Heart left ventricle (tissue), 16 donors: ENCODE data around the gene TP53TG5. TPM values are rescaled to one million over a fixed set of nuclear protein-coding genes. Genes with fewer than 3 reads are reported as not detected.

Experiments used
- ATAC-seq, 4 donors: fragments of 200-7000 bp; cut with Tn5 transposase; one replicate each; pipeline ENCODE4 v1.9.1; 2020 to 2022; ENCODE audit warnings: moderate library complexity in 4 of 4, mild to moderate bottlenecking in 3 of 4, moderate number of reproducible peaks in 1 of 4
- DNase-seq, 5 donors: peaks; one replicate each; pipeline ENCODE4 v3.0.0-alpha.2; 2020
- H3K27ac ChIP-seq, 12 donors: fragments of 200-600 bp; sonication (generic) in 4 of 12; one replicate each; pipeline versions ENCODE4 v1.5.0 to v1.8.0; 2016 to 2022; ENCODE audit warnings: mild to moderate bottlenecking in 2 of 12
- H3K27me3 ChIP-seq, 9 donors: fragments of 200-600 bp; sonication (generic) in 2 of 9; one replicate each; pipeline versions ENCODE4 v1.5.1 to v1.8.0; 2016 to 2022; ENCODE audit warnings: mild to moderate bottlenecking in 3 of 9
- H3K36me3 ChIP-seq, 9 donors: fragments of 200-600 bp; sonication (generic) in 2 of 9; one replicate each; pipeline versions ENCODE4 v1.5.0 to v1.8.0; 2018 to 2022; ENCODE audit warnings: mild to moderate bottlenecking in 2 of 9
- H3K4me1 ChIP-seq, 12 donors: fragments of 200-600 bp; sonication (generic) in 4 of 12; one replicate each; pipeline versions ENCODE4 v1.5.0 to v1.8.0; 2016 to 2022; ENCODE audit warnings: mild to moderate bottlenecking in 3 of 12
- H3K4me3 ChIP-seq, 12 donors: fragments of 200-600 bp; sonication (generic) in 4 of 12; one replicate each; pipeline versions ENCODE4 v1.5.0 to v1.8.0; 2017 to 2022; ENCODE audit warnings: mild to moderate bottlenecking in 9 of 12, moderate library complexity in 4 of 12
- H3K9me3 ChIP-seq, 12 donors: fragments of 200-600 bp; sonication (generic) in 4 of 12; one replicate each; pipeline versions ENCODE4 v1.5.0 to v1.8.0; 2016 to 2022; ENCODE audit warnings: mild to moderate bottlenecking in 1 of 12
- CTCF ChIP-seq, 12 donors: fragments of 200-600 bp; sonication (generic) in 4 of 12; IDR thresholded peaks; one replicate each; pipeline versions ENCODE4 v1.5.0 to v1.8.0; 2018 to 2022; ENCODE audit warnings: antibody characterized with exemption in 12 of 12, mild to moderate bottlenecking in 5 of 12
- POLR2A ChIP-seq, 2 donors: fragments of 450-650 bp; IDR thresholded peaks; one replicate each; pipeline ENCODE4 v1.6.1; 2017; ENCODE audit warnings: antibody characterized with exemption in 2 of 2, mild to moderate bottlenecking in 2 of 2, moderate library complexity in 2 of 2
- WGBS, 4 donors: extraction: QIAGEN DNeasy Blood & Tissue Kit in 2 of 4; methylation state at CpG; one replicate each; pipeline versions ENCODE4 v1.1.5 to v1.1.7; 2013 to 2018; 5-methylcytosine and 5-hydroxymethylcytosine counted together
- intact Hi-C, 10 donors: fragments of 100-400 bp; cut with DNase I; formaldehyde crosslinking; loops; one replicate each; pipeline versions ENCODE4 v1.11.1 to v1.14.2; 2022
- polyA plus RNA-seq, 2 donors: library from polyadenylated mRNA; stranded (reverse); fragments of 200-250 nt; gene quantifications; one replicate each; pipeline ENCODE4 v1.2.3, GENCODE V29; 2013
- total RNA-seq, 9 donors: library from RNA; depleted of rRNA in 2 of 9; stranded (reverse); fragments of >200 nt in 2 of 9; fragmentation: NEBNext Ultra II Directional in 3 of 9; extraction: Animal tissue kit (Norgen Biotek cat#: 25700) in 3 of 9; gene quantifications; one replicate each; pipeline versions ENCODE4 v1.1.0 to v1.2.4, GENCODE V29; 2016 to 2023
- donor health status: ischemic (EF 13 %, LVEDD 7.1; RV severe dilation, severe dysfunction).
- donor health status: healthy with polysubstance abuse.
- donor health status: DM: no; HTN: yes; CAD: no.
- donor health status: DM: no; HTN: no; CAD: no.
- donor health status: ischemic (EF 25% LVEDD 6.9; RV normal size, moderate dysfunction).
- donor health status: ischemic (EF 25% LVEDD 5.7; RV mildly dilated, moderate dysfunction).
- donor health status: healthy.
- donor health status: DM: yes; HTN: yes; CAD: no.
- donor health status: ischemic (EF 35%, LVEDD 5.7; RV mildly dilated, moderate dysfunction).
- donor health status: nonischemic (EF 11% LVEDD 7.7; RV severe dilation, severe dysfunction).
- donor health status: DM: yes; HTN: yes; CAD: no.
- donor health status: PGD.
- donor health status: ischemic (EF 29% LVEDD 5.4; RV normal size, mild dysfunction).
- donor health status: nonischemic (EF 23%, LVEDD 6.1; RV moderate dilation, normal function).

TP53TG5 gene
- total and polyA plus RNA-seq, 11 donors = 0.32 to 3.2 (median 0.76) TPM; not detected in 2

- H3K27me3 ChIP-seq = peaks cover 0 to 2% (median 0%) of the 10 kb centered on the region in 9 donors
- 42 to 52% (median 45%) methylated on average over 8 of the region's 8 CpGs for WGBS, 4 donors
- H3K36me3 ChIP-seq = peaks cover 0 to 45% (median 34%) of the 10 kb centered on the region in 9 donors
- intact Hi-C loops = loop anchor here in 1 of 10 donors (10.0 kb wide), 1 partner anchor 446 kb away; the partner anchor contains the start of genes STK4 and TOMM34
- H3K4me3 ChIP-seq = peak overlapping the region in 2 of 12 donors; percentile 8 to 83
- no peak for ATAC-seq
- no peaks in the 10 kb centered on the region for H3K9me3 ChIP-seq
- peaks cover 0 to 57% (median 36%) of the 10 kb centered on the region in 12 donors for H3K4me1 ChIP-seq
- no peak for TF ChIP-seq POLR2A (IDR thresholded peaks at IDR 0.05)
- TF ChIP-seq CTCF (IDR thresholded peaks at IDR 0.05) = no peak
- DNase-seq = no peak
- H3K27ac ChIP-seq = peak overlapping the region; percentile 42 to 100 (median 99)
Measured at GRCh38 chr20:45410887-45411286, 32.8 kb upstream of the TP53TG5 start.

DNA sequence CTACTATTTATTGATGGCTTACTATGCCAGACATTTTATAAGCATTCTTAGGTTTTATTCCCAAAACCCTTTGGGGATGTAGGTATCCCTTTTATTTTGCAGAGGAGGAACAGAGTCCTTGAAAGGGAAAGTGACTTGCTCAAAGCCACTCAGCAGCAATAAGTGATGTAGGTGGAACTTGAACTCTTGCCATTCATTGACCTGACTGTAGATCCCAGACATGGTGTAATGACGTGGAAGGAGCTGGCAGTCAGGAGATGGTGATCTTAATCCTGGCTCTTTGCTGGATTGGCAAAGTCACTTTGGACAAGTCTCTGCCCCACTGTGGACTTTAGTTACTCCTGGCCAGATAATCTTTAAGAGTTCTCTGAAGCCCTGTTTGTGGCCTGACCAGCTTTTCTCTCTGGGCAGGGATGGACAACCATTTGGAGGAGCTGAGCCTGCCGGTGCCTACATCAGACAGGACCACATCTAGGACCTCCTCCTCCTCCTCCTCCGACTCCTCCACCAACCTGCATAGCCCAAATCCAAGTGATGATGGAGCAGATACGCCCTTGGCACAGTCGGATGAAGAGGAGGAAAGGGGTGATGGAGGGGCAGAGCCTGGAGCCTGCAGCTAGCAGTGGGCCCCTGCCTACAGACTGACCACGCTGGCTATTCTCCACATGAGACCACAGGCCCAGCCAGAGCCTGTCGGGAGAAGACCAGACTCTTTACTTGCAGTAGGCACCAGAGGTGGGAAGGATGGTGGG is 31.6 kb upstream of the TP53TG5 start:
- ATAC-seq (peak in 1 of 4 donors; percentile 1), DNase-seq (peak in 1 of 5 donors; percentile 39)
- H3K9me3 ChIP-seq = no peaks in the 10 kb centered on the region
- peaks cover 0 to 56% (median 31%) of the 10 kb centered on the region in 12 donors for H3K4me1 ChIP-seq
- WGBS, 4 donors = 67 to 78% (median 73%) methylated on average over 7 of the region's 7 CpGs
- TF ChIP-seq CTCF (IDR thresholded peaks at IDR 0.05) (no peak), POLR2A (IDR thresholded peaks at IDR 0.05) (no peak)
- peaks cover 0 to 5% (median 0%) of the 10 kb centered on the region in 9 donors for H3K27me3 ChIP-seq
- H3K27ac ChIP-seq = peak overlapping the region in 11 of 12 donors; percentile 96 to 100 (median 99)
- peaks cover 0 to 45% (median 34%) of the 10 kb centered on the region in 9 donors for H3K36me3 ChIP-seq
- peak overlapping the region in 10 of 12 donors; percentile 69 to 98 (median 88) for H3K4me3 ChIP-seq
- intact Hi-C loops = loop anchor here in 5 of 10 donors (5.0 to 10.0 kb wide), 3 partner anchors 37 to 445 kb away; partner anchors contain the start of genes STK4 (in 1 of the 5) and TOMM34 (in 1 of the 5)

GRCh38 chr20:45408646-45409213 is 30.6 kb upstream of the TP53TG5 start:
- intact Hi-C loops = loop anchor here in 4 of 10 donors (5.0 kb wide), 2 partner anchors 36 to 66 kb away; no protein-coding TSS in a partner anchor

More at GRCh38 chr20:45408646-45409213, 30.6 kb upstream of the TP53TG5 start:
- Histone ChIP-seq H3K27ac (peak overlapping the region; percentile 86 to 100 (median 99)), H3K27me3 (peaks cover 0 to 5% (median 0%) of the 10 kb centered on the region in 9 donors), H3K4me1 (peaks cover 0 to 56% (median 31%) of the 10 kb centered on the region in 12 donors), H3K36me3 (peaks cover 0 to 45% (median 34%) of the 10 kb centered on the region in 9 donors), H3K9me3 (no peaks in the 10 kb centered on the region), H3K4me3 (peak overlapping the region; percentile 3 to 98 (median 84))
- 44 to 50% (median 44%) methylated on average over 7 of the region's 7 CpGs for WGBS, 4 donors
- ATAC-seq (no peak), DNase-seq (peak in 2 of 5 donors; percentile 38 to 39)
- TF ChIP-seq POLR2A (IDR thresholded peaks at IDR 0.05) = no peak
- no peak for TF ChIP-seq CTCF (IDR thresholded peaks at IDR 0.05)
